ENCODE data around the gene AFF1. TPM values are rescaled to one million over a fixed set of nuclear protein-coding genes. Genes with fewer than 3 reads are reported as not detected.

The AFF1 gene
- total and polyA plus RNA-seq, 2 donors (not counting 1 experiment from before 2014, with no cell fraction given) = 15.5 to 21.1 TPM

- no peak for DNase-seq (ENCODE audit: low read depth in 2 of 2)
- H3K27ac ChIP-seq (ENCODE audit: insufficient read depth, low read length) = peak overlapping the region; percentile 54
- peaks cover 13% of the 10 kb centered on the region for H3K4me1 ChIP-seq (ENCODE audit: control insufficient read depth, extremely low read depth, insufficient read depth, low read length)
- peak overlapping the region; percentile 90 for H3K4me2 ChIP-seq (ENCODE audit: extremely low read depth, insufficient read depth, low read length)
- peaks cover 3% of the 10 kb centered on the region for H3K36me3 ChIP-seq (ENCODE audit: control insufficient read depth, insufficient read depth, low read length)
- no peaks in the 10 kb centered on the region for H4K20me1 ChIP-seq (ENCODE audit: control insufficient read depth, extremely low read depth, insufficient read depth, low read length)
- peak overlapping the region in 1 of 4 experiments; percentile 6 for H3K4me3 ChIP-seq (replicated peaks in 1 of 4; ENCODE audit: control extremely low read depth in 1 of 4, insufficient read depth in 1 of 4, low read depth in 3 of 4, low read length in 4 of 4)
- H2AFZ ChIP-seq (ENCODE audit: low read length) = peak overlapping the region; percentile 22
- H3K9me3 ChIP-seq (ENCODE audit: control insufficient read depth, insufficient read depth, low read depth, low read length) = no peaks in the 10 kb centered on the region
- H3K9ac ChIP-seq (ENCODE audit: insufficient read depth, low read length) = no peak overlapping the region
- no peaks in the 10 kb centered on the region for H3K27me3 ChIP-seq (ENCODE audit: control insufficient read depth, insufficient read depth, low read length)
- H3K79me2 ChIP-seq (ENCODE audit: control insufficient read depth, insufficient read depth, low read length) = peaks cover 29% of the 10 kb centered on the region
- no peak for TF ChIP-seq EZH2 (IDR thresholded peaks at IDR 0.05; ENCODE audit: low read length, missing control alignments)
- TF ChIP-seq CTCF (conservative IDR thresholded peaks at IDR 0.05 in 1 of 2, IDR thresholded peaks at IDR 0.05 in 1 of 2; ENCODE audit: low read depth in 1 of 2, low read length in 2 of 2) = no peak
Measured at GRCh38 chr4:87045234-87045558, 110.4 kb downstream of the AFF1 start.

DNA sequence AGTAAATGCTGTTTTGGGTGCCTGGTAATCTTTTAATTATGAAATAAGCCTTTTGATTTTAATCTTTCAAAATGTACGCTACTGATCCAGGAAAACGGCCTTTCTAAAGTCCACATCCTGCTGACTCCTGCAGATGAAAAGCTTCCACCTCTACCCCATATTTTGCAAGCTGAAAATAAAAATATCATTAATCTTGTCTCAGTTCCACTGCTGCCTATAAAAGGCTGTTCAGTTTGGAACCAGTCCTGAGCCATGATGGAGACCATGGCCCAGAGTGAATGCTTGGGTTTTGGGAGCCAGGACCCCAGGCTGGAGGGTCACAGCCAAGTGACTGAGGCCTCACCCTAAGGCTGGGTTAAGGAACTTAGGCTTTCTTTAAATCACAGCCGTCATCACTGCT, 110.8 kb downstream of the AFF1 start:
- Histone ChIP-seq H3K4me3 (replicated peaks in 1 of 4; ENCODE audit: control extremely low read depth in 1 of 4, insufficient read depth in 1 of 4, low read depth in 3 of 4, low read length in 4 of 4) (peak overlapping the region in 1 of 4 experiments; percentile 6), H4K20me1 (ENCODE audit: control insufficient read depth, extremely low read depth, insufficient read depth, low read length) (no peaks in the 10 kb centered on the region), H3K79me2 (ENCODE audit: control insufficient read depth, insufficient read depth, low read length) (peaks cover 26% of the 10 kb centered on the region), H3K9ac (ENCODE audit: insufficient read depth, low read length) (no peak overlapping the region), H3K4me2 (ENCODE audit: extremely low read depth, insufficient read depth, low read length) (peak overlapping the region; percentile 90), H2AFZ (ENCODE audit: low read length) (no peak overlapping the region), H3K27me3 (ENCODE audit: control insufficient read depth, insufficient read depth, low read length) (no peaks in the 10 kb centered on the region), H3K27ac (ENCODE audit: insufficient read depth, low read length) (peak overlapping the region; percentile 54), H3K36me3 (ENCODE audit: control insufficient read depth, insufficient read depth, low read length) (peaks cover 3% of the 10 kb centered on the region), H3K9me3 (ENCODE audit: control insufficient read depth, insufficient read depth, low read depth, low read length) (no peaks in the 10 kb centered on the region), H3K4me1 (ENCODE audit: control insufficient read depth, extremely low read depth, insufficient read depth, low read length) (peaks cover 13% of the 10 kb centered on the region)
- no peak for DNase-seq (ENCODE audit: low read depth in 2 of 2)
- no peak for TF ChIP-seq EZH2 (IDR thresholded peaks at IDR 0.05; ENCODE audit: low read length, missing control alignments)
- TF ChIP-seq CTCF (conservative IDR thresholded peaks at IDR 0.05 in 1 of 2, IDR thresholded peaks at IDR 0.05 in 1 of 2; ENCODE audit: low read depth in 1 of 2, low read length in 2 of 2) = no peak

DNA sequence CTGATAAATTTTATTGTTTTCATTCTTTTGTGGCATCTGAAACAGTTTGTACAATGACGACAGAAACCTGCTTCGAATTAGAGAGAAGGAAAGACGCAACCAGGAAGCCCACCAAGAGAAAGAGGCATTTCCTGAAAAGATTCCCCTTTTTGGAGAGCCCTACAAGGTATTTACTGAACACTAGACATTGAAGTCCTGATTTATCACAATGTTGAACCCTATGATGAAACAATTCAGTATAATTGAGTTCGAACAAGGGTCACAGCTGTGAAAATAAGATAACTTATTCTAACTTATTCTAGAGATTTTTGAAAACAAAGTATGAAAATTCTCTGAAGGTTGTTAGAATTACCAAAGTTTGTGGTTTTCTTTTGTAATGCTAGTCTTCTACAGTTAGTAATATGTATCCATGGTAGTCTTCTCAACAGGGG, 111.3 kb downstream of the AFF1 start:
- no peaks in the 10 kb centered on the region for H4K20me1 ChIP-seq (ENCODE audit: control insufficient read depth, extremely low read depth, insufficient read depth, low read length)
- TF ChIP-seq EZH2 (IDR thresholded peaks at IDR 0.05; ENCODE audit: low read length, missing control alignments) (no peak), CTCF (conservative IDR thresholded peaks at IDR 0.05 in 1 of 2, IDR thresholded peaks at IDR 0.05 in 1 of 2; ENCODE audit: low read depth in 1 of 2, low read length in 2 of 2) (no peak)

More for the DNA sequence above, 111.3 kb downstream of the AFF1 start:
- Histone ChIP-seq H3K27me3 (ENCODE audit: control insufficient read depth, insufficient read depth, low read length) (no peaks in the 10 kb centered on the region), H3K36me3 (ENCODE audit: control insufficient read depth, insufficient read depth, low read length) (peaks cover 3% of the 10 kb centered on the region), H3K4me3 (replicated peaks in 1 of 4; ENCODE audit: control extremely low read depth in 1 of 4, insufficient read depth in 1 of 4, low read depth in 3 of 4, low read length in 4 of 4) (no peak overlapping the region), H3K27ac (ENCODE audit: insufficient read depth, low read length) (peak overlapping the region; percentile 54), H2AFZ (ENCODE audit: low read length) (no peak overlapping the region), H3K4me2 (ENCODE audit: extremely low read depth, insufficient read depth, low read length) (no peak overlapping the region), H3K9me3 (ENCODE audit: control insufficient read depth, insufficient read depth, low read depth, low read length) (no peaks in the 10 kb centered on the region), H3K79me2 (ENCODE audit: control insufficient read depth, insufficient read depth, low read length) (peaks cover 23% of the 10 kb centered on the region), H3K4me1 (ENCODE audit: control insufficient read depth, extremely low read depth, insufficient read depth, low read length) (peaks cover 13% of the 10 kb centered on the region), H3K9ac (ENCODE audit: insufficient read depth, low read length) (no peak overlapping the region)
- peak in 1 of 2 donors; percentile 47 for DNase-seq (ENCODE audit: low read depth in 2 of 2)
